Small intestine (tissue), 7 donors: ENCODE data around the gene PREP. TPM values are rescaled to one million over a fixed set of nuclear protein-coding genes. Genes with fewer than 3 reads are reported as not detected.

Experiments
- DNase-seq, 2 donors: peaks; one replicate each; pipeline versions ENCODE4 v3.0.0 to v3.0.0-alpha.2; 2013
- FAIRE-seq: peaks from 2 replicates; lab custom pipeline; 2012; peaks lifted over from hg19 to GRCh38; lab: Jason Lieb, UNC
- H3K27ac ChIP-seq, 3 donors: one replicate each; pipeline ENCODE4 v1.5.1; 2013; ENCODE audit warnings: low read length in 2 of 3, mild to moderate bottlenecking in 2 of 3, control low read depth in 1 of 3, inconsistent platforms in 1 of 3, low read depth in 1 of 3, moderate library complexity in 1 of 3
- H3K27me3 ChIP-seq, 3 donors: one replicate each; pipeline ENCODE4 v1.6.1; 2013; ENCODE audit warnings: low read length in 3 of 3, inconsistent platforms in 1 of 3; ENCODE audit not compliant: control insufficient read depth in 3 of 3, insufficient read depth in 3 of 3
- H3K36me3 ChIP-seq, 3 donors: one replicate each; pipeline ENCODE4 v1.6.1; 2013; ENCODE audit warnings: low read length in 3 of 3, inconsistent platforms in 1 of 3, low read depth in 1 of 3, mild to moderate bottlenecking in 1 of 3, moderate library complexity in 1 of 3; ENCODE audit not compliant: control insufficient read depth in 3 of 3, insufficient read depth in 2 of 3
- H3K4me1 ChIP-seq, 3 donors: one replicate each; pipeline ENCODE4 v1.6.1; 2013; ENCODE audit warnings: low read length in 2 of 3, inconsistent platforms in 1 of 3, low read depth in 1 of 3, mild to moderate bottlenecking in 1 of 3, moderate library complexity in 1 of 3; ENCODE audit not compliant: control insufficient read depth in 3 of 3, insufficient read depth in 2 of 3
- H3K4me3 ChIP-seq, 3 donors: one replicate each; pipeline ENCODE4 v1.5.1; 2013; ENCODE audit warnings: low read length in 3 of 3, control low read depth in 1 of 3, inconsistent platforms in 1 of 3, low read depth in 1 of 3, mild to moderate bottlenecking in 1 of 3, moderate library complexity in 1 of 3
- H3K9me3 ChIP-seq, 2 donors: one replicate each; pipeline ENCODE4 v1.6.1; 2013; ENCODE audit warnings: low read depth in 1 of 2, low read length in 1 of 2; ENCODE audit not compliant: control insufficient read depth in 2 of 2, insufficient read depth in 1 of 2
- WGBS, 3 donors: extraction: QIAGEN DNeasy Blood & Tissue Kit; methylation state at CpG; one replicate each; pipeline ENCODE4 v1.1.7; 2013; 5-methylcytosine and 5-hydroxymethylcytosine counted together
- polyA plus RNA-seq, 4 donors: library from polyadenylated mRNA; stranded (reverse) in 3 of 4; unstranded in 1 of 4; fragments of 200-250 nt in 3 of 4; fragments of 120-200 nt in 1 of 4; gene quantifications; one replicate each; pipeline versions ENCODE4 v1.2.1 to v1.2.3, GENCODE V29; 2013
- donor health status: healthy with polysubstance abuse.
- donor health status: control.
- donor health status: control.
- donor health status: Bipolar disorder and iron deficiency.
- donor health status: healthy.

PREP gene
- polyA plus RNA-seq, 4 donors = 26.5 to 48.8 (median 42.3) TPM

DNA sequence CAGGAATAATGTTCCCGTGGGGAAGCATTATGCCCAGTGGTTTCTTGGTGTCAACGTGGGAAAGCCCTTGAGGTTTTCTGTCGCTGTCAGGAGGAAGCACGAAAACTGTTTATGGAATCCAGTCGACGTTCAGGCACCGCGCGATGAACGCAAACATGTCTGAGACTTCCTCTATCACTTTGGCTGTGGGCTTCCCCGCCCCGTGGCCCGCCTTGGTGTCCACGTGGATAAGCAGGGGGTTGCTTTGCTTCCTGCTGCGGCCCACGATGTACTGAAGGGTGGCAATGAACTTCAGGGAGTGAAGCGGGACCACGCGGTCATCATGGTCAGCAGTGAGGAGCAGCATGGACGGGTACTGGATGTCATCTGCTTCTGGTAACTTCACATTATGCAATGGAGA, 124.8 kb downstream of the PREP start:
- Histone ChIP-seq H3K27me3 (no peaks in the 10 kb centered on the region), H3K9me3 (no peaks in the 10 kb centered on the region), H3K4me1 (peaks cover 0 to 7% (median 0%) of the 10 kb centered on the region in 3 donors), H3K4me3 (no peak overlapping the region), H3K36me3 (peaks cover 24 to 29% (median 25%) of the 10 kb centered on the region in 3 donors), H3K27ac (no peak overlapping the region)
- FAIRE-seq (no peak), DNase-seq (no peak)
- 89 to 92% (median 90%) methylated on average over 20 of the region's 20 CpGs for WGBS, 3 donors

DNA sequence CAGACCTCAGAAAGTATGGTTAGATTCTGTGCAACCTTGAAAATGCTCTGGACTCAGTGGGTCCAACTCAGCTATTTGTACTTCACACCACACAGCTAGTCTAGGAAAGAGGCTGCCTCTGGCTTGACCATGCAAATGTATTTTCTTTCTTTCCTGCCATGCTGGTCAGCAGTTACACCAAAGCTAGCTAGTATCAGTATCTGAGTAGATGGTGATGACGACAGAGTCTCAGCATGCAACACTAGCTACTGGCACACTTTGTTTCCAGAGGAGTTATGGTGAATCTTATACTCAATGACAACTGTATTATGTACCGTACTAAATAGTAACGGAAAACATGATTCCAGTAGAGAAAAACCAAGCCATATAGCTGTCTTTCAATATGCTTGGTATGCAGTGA, 126.5 kb downstream of the PREP start:
- H3K9me3 ChIP-seq = no peaks in the 10 kb centered on the region
- no peaks in the 10 kb centered on the region for H3K27me3 ChIP-seq
- H3K4me3 ChIP-seq = no peak overlapping the region
- H3K27ac ChIP-seq = no peak overlapping the region
- peaks cover 16 to 25% (median 16%) of the 10 kb centered on the region in 3 donors for H3K36me3 ChIP-seq
- WGBS, 3 donors = 96 to 98% (median 97%) methylated on average over 3 of the region's 3 CpGs
- peaks cover 0 to 15% (median 1%) of the 10 kb centered on the region in 3 donors for H3K4me1 ChIP-seq
- FAIRE-seq (no peak), DNase-seq (no peak)

- Histone ChIP-seq H3K27ac (no peak overlapping the region), H3K4me1 (peaks cover 0 to 15% (median 1%) of the 10 kb centered on the region in 3 donors), H3K4me3 (no peak overlapping the region), H3K9me3 (no peaks in the 10 kb centered on the region), H3K36me3 (peaks cover 10 to 18% (median 12%) of the 10 kb centered on the region in 3 donors), H3K27me3 (no peaks in the 10 kb centered on the region)
- WGBS, 3 donors = 97 to 98% (median 97%) methylated on average over 2 of the region's 2 CpGs
- FAIRE-seq (no peak), DNase-seq (no peak)
Observed at GRCh38 chr6:105275542-105275941, 127.3 kb downstream of the PREP start.

- Histone ChIP-seq H3K4me1 (peaks cover 0 to 15% (median 1%) of the 10 kb centered on the region in 3 donors), H3K27me3 (no peaks in the 10 kb centered on the region), H3K9me3 (no peaks in the 10 kb centered on the region), H3K4me3 (no peak overlapping the region), H3K36me3 (peaks cover 8 to 13% (median 10%) of the 10 kb centered on the region in 3 donors), H3K27ac (no peak overlapping the region)
- no peak for DNase-seq
- FAIRE-seq = no peak
- WGBS, 3 donors = 90 to 95% (median 90%) methylated on average over 4 of the region's 4 CpGs
Observed at GRCh38 chr6:105274678-105275077, 128.2 kb downstream of the PREP start.

DNA sequence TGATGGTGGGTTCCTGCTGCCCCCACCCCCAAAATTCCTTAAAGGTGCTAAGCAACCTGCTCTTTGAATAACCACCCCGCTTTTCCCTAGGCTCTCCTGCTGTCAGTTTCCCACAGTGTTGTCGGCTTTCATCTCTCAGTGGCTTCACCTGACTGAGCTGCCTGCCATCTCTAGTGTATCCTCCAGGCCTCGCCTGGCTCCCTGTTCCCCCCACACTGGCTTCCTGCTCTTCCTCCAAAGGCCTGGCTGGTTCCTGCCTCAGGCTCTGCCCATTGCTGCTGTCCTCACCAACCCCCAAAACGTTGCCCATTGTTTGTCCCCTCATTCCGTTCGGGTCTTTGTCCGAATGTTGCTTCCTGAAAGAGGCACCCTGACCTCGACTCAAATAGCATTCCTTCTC, 129.3 kb downstream of the PREP start:
- no peak overlapping the region for H3K4me3 ChIP-seq
- H3K27me3 ChIP-seq = no peaks in the 10 kb centered on the region
- H3K36me3 ChIP-seq = peaks cover 7 to 10% (median 8%) of the 10 kb centered on the region in 3 donors
- DNase-seq (no peak), FAIRE-seq (no peak)
- 70 to 81% (median 70%) methylated on average over 8 of the region's 8 CpGs for WGBS, 3 donors
- H3K4me1 ChIP-seq = peaks cover 0 to 15% (median 1%) of the 10 kb centered on the region in 3 donors
- no peaks in the 10 kb centered on the region for H3K9me3 ChIP-seq
- H3K27ac ChIP-seq = peak overlapping the region in 1 of 3 donors; percentile 27

DNA sequence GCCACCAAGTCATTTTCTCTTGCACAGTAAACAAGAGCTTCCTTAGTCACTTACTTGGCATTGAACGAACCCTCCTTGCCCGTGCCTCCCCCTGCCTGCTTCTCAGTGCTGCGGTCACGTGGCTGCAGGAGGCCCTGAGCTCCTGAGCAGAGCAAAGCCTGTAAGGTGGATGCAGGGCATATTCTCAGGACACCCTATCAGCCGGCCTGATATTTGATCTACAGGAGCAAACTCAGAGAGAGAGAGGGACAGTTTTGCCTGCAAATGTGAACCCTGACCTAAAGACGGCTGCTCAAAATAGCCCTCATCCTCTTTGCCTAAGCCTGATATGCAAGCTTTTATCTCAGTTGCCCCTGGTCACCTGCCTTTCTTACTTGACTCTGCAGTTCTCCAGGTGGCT, 130.1 kb downstream of the PREP start:
- Histone ChIP-seq H3K27me3 (no peaks in the 10 kb centered on the region), H3K9me3 (no peaks in the 10 kb centered on the region), H3K4me3 (no peak overlapping the region), H3K27ac (peak overlapping the region in 1 of 3 donors; percentile 38), H3K36me3 (peaks cover under 1 to 4% (median 3%) of the 10 kb centered on the region in 3 donors), H3K4me1 (peaks cover 0 to 15% (median 1%) of the 10 kb centered on the region in 3 donors)
- peak; percentile 42 to 77 for DNase-seq
- no peak for FAIRE-seq
- WGBS, 3 donors = 6 to 23% (median 20%) methylated on average over 6 of the region's 6 CpGs

- DNase-seq = no peak
- no peak overlapping the region for H3K4me3 ChIP-seq
- peaks cover 0 to 3% (median 0%) of the 10 kb centered on the region in 3 donors for H3K36me3 ChIP-seq
- no peak for FAIRE-seq
- no peaks in the 10 kb centered on the region for H3K9me3 ChIP-seq
- peaks cover 0 to 15% (median 1%) of the 10 kb centered on the region in 3 donors for H3K4me1 ChIP-seq
- no peak overlapping the region for H3K27ac ChIP-seq
- H3K27me3 ChIP-seq = no peaks in the 10 kb centered on the region
Observed at GRCh38 chr6:105270511-105270910, 132.4 kb downstream of the PREP start.

GRCh38 chr6:105269390-105269789, 133.5 kb downstream of the PREP start:
- 43 to 77% (median 72%) methylated on average over 2 of the region's 2 CpGs for WGBS, 3 donors
- no peak for DNase-seq

More at GRCh38 chr6:105269390-105269789, 133.5 kb downstream of the PREP start:
- Histone ChIP-seq H3K4me3 (no peak overlapping the region), H3K9me3 (no peaks in the 10 kb centered on the region), H3K36me3 (no peaks in the 10 kb centered on the region), H3K27ac (no peak overlapping the region), H3K27me3 (no peaks in the 10 kb centered on the region), H3K4me1 (peaks cover 0 to 15% (median 1%) of the 10 kb centered on the region in 3 donors)
- FAIRE-seq = no peak
